T47D (cell line): ENCODE data around the gene UFSP2.
A peak's percentile ranks its signal among the peaks of the same experiment; 100 is the strongest.

Experiments used
- DNase-seq, 2 experiments: peaks; one replicate each; pipeline versions ENCODE4 v3.0.0 to v3.0.0-alpha.2; 2011 to 2012; ENCODE audit warnings: low read depth in 1 of 2, low spot score in 1 of 2
- JUND ChIP-seq: IDR thresholded peaks from 2 replicates; pipeline ENCODE4 v1.6.1; 2012; ENCODE audit warnings: low read depth
- in situ Hi-C: cut with HindIII; loops from 2 replicates; pipeline ENCODE4 v1.10.0; 2016; ENCODE audit warnings: low sequenced_read_pairs, low pct_unique_long_range_greater_than_20kb

The UFSP2 gene

GRCh38 chr4:185425647-185426352, at the start of gene UFSP2:
Gene UFSP2, minus strand, starts transcription at chr4:185425964. Its CDS starts 96 bp downstream, at chr4:185425868.
- DNase-seq: peak; percentile 57 to 90
- in situ Hi-C loops: no loop called here
- TF ChIP-seq JUND: no peak

GRCh38 chr4:185473247-185473646, 47.5 kb upstream of the UFSP2 start:
- in situ Hi-C loops: no loop called here
- no peak for DNase-seq
- no peak for TF ChIP-seq JUND

- DNase-seq: no peak
- no peak for TF ChIP-seq JUND
- in situ Hi-C loops: no loop called here
Observed at GRCh38 chr4:185472103-185472542, 46.4 kb upstream of the UFSP2 start.

- TF ChIP-seq JUND: no peak
- DNase-seq: peak; percentile 81 to 94
- in situ Hi-C loops: no loop called here
Observed at GRCh38 chr4:185471235-185472102, 45.7 kb upstream of the UFSP2 start, which contains the start of gene CCDC110. Gene CCDC110, minus strand, starts transcription at chr4:185471733. Its CDS starts 50 bp downstream, at chr4:185471683.

DNA sequence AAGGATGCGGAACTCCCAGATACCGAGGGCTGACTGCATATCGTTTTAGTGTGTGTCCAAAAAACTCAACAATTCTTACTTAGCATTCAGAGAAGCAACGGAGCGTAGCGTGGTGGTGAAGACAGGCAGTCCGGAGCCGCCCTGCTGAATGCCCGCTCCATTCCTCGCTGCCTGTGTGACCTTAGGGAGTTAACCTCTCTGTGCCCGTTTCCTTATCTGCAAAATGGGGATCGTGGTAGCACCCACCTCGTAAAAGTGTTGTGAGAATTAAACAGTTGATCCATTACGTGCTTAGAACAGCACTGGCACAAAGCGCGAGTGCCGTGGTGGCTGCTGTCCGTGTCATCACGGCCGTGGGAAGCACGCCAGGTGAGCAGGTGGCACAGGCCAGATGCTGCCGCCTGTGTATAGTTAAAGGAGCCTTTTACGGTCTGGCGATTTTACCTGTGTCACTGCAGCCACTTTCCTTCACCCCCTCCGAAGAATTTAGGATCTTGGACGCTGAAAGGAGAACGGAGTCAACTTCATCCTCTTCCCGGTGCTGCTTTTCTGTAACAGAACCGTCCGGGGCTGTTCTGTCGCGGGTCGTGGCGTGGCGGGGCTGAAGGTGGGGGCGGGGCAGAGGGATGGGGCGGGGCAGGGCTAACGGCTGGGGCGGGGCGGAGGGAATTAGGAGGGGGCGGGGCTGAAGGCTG, 44.9 kb upstream of the UFSP2 start:
- DNase-seq: peak; percentile 14 to 73
- TF ChIP-seq JUND: no peak

GRCh38 chr4:185469580-185470154, 43.9 kb upstream of the UFSP2 start:
- TF ChIP-seq JUND: no peak
- DNase-seq: no peak
- in situ Hi-C loops: no loop called here

More for the DNA sequence above, 44.9 kb upstream of the UFSP2 start:
- in situ Hi-C loops: no loop called here

DNA sequence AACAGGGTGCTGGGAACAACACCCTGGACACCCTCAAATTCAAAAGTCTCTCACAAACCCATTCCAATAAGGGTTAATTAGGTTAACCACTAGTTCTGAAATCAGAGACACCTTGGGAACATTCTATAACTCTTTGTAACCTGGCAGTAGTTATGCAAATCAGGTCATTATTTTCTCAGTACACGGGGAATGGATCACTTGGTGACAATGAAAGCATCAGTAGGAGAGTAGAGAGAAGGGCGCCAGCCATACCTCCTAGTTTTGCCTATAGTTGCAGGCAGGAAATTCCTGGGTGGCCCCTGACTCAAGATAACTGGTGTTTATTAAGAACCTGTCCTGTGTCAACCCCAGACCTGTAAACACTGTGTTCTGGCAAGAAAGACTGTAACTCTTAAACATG, 43.2 kb upstream of the UFSP2 start:
- in situ Hi-C loops: no loop called here
- no peak for TF ChIP-seq JUND
- DNase-seq: no peak

DNA sequence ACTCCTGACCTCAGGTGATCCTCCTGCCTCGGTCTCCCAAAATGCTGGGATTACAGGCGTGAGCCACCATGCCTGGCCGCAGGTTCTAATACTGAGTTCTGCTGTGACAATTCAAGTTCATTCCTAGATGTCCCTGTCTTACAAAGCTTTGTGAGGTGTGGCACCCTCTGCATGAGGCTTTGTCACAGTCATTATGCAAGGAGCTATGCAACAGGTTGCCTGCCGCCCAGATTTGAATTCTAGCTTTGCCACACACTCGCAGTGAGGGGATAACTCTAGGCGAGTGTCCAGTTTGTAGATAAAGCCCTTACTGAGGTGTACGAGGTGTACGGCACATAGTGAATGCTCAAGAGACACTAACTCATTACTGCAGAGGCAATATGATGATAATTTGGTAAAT, 42.2 kb upstream of the UFSP2 start:
- no peak for DNase-seq
- in situ Hi-C loops: no loop called here
- TF ChIP-seq JUND: no peak

DNA sequence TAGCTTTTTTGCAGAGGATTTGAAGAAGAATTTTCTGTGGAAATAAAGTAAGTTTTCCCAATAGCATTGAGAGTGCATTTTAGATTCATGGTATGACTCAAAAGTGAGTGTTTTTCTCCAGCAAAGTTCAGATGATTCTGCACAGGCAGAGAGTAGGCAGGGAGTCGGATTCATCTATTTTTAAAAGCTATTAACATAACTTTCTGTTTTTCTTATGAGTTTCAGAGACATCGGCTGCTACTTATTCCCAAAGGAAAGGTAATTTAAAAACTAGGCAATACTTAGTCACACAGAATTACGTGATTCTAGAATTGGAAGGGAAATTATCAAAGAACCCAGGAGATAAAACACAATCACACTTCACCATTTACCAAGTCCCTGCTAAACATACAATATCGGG, 41.3 kb upstream of the UFSP2 start:
- DNase-seq: no peak
- in situ Hi-C loops: no loop called here
- TF ChIP-seq JUND: no peak

- TF ChIP-seq JUND: no peak
- DNase-seq: no peak
- in situ Hi-C loops: no loop called here
Observed at GRCh38 chr4:185465707-185466106, 39.9 kb upstream of the UFSP2 start.

DNA sequence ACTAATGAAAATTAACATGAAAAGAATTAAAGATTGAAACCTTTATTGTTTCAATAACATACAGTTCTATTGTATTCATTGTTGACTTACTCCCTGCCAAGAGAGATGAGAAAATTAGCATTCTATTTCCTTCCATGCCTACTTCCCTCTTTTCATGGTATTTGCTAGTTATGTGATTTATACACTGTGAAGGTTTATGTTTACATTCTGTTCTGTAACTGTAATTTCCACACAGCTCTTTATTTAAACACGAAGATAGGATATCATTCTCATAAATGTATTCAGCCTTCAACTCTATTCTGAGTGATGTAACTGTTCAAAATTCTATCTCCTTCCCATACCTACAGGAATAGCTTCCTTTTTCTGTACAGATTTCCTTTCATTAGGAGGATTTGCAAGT, 39.1 kb upstream of the UFSP2 start:
- no peak for TF ChIP-seq JUND
- no peak for DNase-seq
- in situ Hi-C loops: no loop called here

DNA sequence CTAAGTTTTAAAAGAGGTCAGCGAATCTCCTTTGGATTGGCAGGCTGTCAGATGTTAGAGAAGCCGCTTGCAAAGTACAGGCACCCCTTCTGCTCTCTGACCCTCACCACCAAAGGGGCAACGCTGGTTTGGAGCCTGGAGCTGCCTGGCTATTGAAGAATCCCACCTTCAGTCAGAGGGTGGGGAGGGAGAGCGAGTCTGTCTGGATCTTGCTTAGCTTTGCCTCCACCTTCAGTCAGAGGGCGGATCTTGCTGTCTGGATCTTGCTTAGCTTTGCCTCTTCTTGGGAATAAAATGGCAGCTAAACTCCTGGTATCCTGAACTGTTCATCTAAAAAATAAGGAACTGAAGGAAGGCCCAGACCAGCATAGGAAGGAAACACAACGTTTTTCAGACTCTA, 38.4 kb upstream of the UFSP2 start:
- DNase-seq: no peak
- TF ChIP-seq JUND: no peak
- in situ Hi-C loops: no loop called here
